G401 (cell line): ENCODE results near the gene CNIH1. TPM values are rescaled to one million over a fixed set of nuclear protein-coding genes. Genes with fewer than 3 reads are reported as not detected.
"Not testable (repeated sequence)": the region's sequence is repeated elsewhere in the genome, so short reads cannot be mapped to it uniquely, and the experiment has no call there.

Experiments used
- DNase-seq: peaks from one replicate; pipeline ENCODE4 v3.0.0-alpha.2; 2015; ENCODE audit warnings: low spot score
- in situ Hi-C: cut with HindIII; loops from 2 replicates; pipeline ENCODE4 v1.10.0; 2016; ENCODE audit warnings: low sequenced_read_pairs, mixed read lengths
- total RNA-seq: library from RNA; depleted of rRNA; stranded (reverse); fragments of >200 nt; shearing (Covaris generic); gene quantifications from 2 replicates; pipeline ENCODE4 v1.2.3, GENCODE V29; 2014

The CNIH1 gene
- total RNA-seq, 1 experiment from 2014 or later: 284 TPM

- no peak for DNase-seq
- in situ Hi-C loops: no loop called here
Observed at GRCh38 chr14:54440037-54440436, 1.1 kb downstream of the CNIH1 start.

GRCh38 chr14:54438703-54439102 is 2.5 kb downstream of the CNIH1 start:
- no peak for DNase-seq
- in situ Hi-C loops: no loop called here

- DNase-seq, in situ Hi-C loops: not testable (repeated sequence)
Observed at GRCh38 chr14:54437954-54438353, 3.2 kb downstream of the CNIH1 start.

GRCh38 chr14:54435500-54435981 is 5.6 kb downstream of the CNIH1 start:
- in situ Hi-C loops: no loop called here
- DNase-seq: no peak

GRCh38 chr14:54428527-54428926 is 12.6 kb downstream of the CNIH1 start:
- DNase-seq: no peak
- in situ Hi-C loops: no loop called here

GRCh38 chr14:54427871-54428270 is 13.3 kb downstream of the CNIH1 start:
- peak; percentile 25 for DNase-seq
- in situ Hi-C loops: no loop called here

GRCh38 chr14:54425537-54426274 is 15.5 kb downstream of the CNIH1 start:
- DNase-seq: no peak
- in situ Hi-C loops: no loop called here

- no peak for DNase-seq
- in situ Hi-C loops: no loop called here
Observed at GRCh38 chr14:54425068-54425467, 16.1 kb downstream of the CNIH1 start.

GRCh38 chr14:54424479-54424901 is 16.7 kb downstream of the CNIH1 start:
- DNase-seq: no peak
- in situ Hi-C loops: no loop called here

GRCh38 chr14:54423991-54424390 is 17.2 kb downstream of the CNIH1 start:
- in situ Hi-C loops: no loop called here
- no peak for DNase-seq

GRCh38 chr14:54420478-54421142 is 20.6 kb downstream of the CNIH1 start:
- in situ Hi-C loops: no loop called here

GRCh38 chr14:54411371-54411770 is 29.8 kb downstream of the CNIH1 start:
- in situ Hi-C loops: no loop called here
- no peak for DNase-seq

More at GRCh38 chr14:54420478-54421142, 20.6 kb downstream of the CNIH1 start:
- DNase-seq: peak; percentile 32

- no peak for DNase-seq
- in situ Hi-C loops: no loop called here
Observed at GRCh38 chr14:54410215-54410614, 31.0 kb downstream of the CNIH1 start.

GRCh38 chr14:54403401-54404005 is 37.7 kb downstream of the CNIH1 start:
- DNase-seq, in situ Hi-C loops: not testable (repeated sequence)

GRCh38 chr14:54399560-54399959 is 41.6 kb downstream of the CNIH1 start:
- in situ Hi-C loops: no loop called here
- no peak for DNase-seq

GRCh38 chr14:54396493-54397335 is 44.5 kb downstream of the CNIH1 start, which contains the start of gene CDKN3:
Gene CDKN3, plus strand, starts transcription at chr14:54397007. Its CDS starts 62 bp downstream, at chr14:54397069.
- in situ Hi-C loops: no loop called here
- peak; percentile 100 for DNase-seq

- in situ Hi-C loops: no loop called here
- DNase-seq: no peak
Observed at GRCh38 chr14:54396183-54396492, 45.0 kb downstream of the CNIH1 start.

GRCh38 chr14:54395716-54396115 is 45.5 kb downstream of the CNIH1 start:
- DNase-seq: no peak
- in situ Hi-C loops: no loop called here

GRCh38 chr14:54395284-54395683 is 45.9 kb downstream of the CNIH1 start:
- in situ Hi-C loops: no loop called here

More at GRCh38 chr14:54395284-54395683, 45.9 kb downstream of the CNIH1 start:
- DNase-seq: no peak
